ENCODE data around the gene ERC1. TPM values are rescaled to one million over a fixed set of nuclear protein-coding genes. Genes with fewer than 3 reads are reported as not detected.

Gene ERC1
- polyA plus RNA-seq, 1 donor from 2014 or later = 7.1 TPM

DNA sequence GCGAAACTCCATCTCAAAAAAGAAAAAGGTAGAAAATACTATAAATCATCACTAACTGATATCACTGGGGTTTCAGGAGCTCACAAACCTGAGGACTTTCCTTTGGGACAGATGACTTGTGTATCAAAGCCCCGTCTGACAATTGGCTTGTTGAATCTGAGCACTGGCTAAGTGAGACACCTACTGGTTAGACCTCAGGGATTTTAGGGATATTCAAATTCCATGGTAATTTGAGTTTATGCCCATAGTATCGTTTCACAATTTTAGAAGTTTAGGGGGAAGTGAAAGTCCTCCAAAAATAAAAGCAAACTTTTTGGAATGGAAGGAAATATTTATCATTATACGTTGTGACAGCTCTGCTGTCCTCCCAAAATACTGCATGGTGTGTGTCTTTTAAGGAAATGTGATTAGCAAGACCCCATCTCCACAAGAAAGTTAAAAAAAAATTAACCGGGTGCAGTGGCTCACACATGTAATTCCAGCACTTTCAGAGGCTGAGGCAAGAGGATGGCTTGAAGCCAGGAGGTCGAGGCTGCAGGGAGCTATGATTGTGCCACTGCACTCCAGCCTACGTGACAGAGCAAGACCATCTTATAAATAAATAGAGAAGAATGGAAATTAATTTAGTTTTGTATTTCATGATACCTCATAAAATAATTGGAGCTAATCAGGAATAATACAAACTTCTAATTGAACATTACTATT lies 554.1 kb downstream of the ERC1 start:
- no peak overlapping the region for H3K9ac ChIP-seq (ENCODE audit: low read length)
- H3K4me3 ChIP-seq (ENCODE audit: low read length) = no peak overlapping the region
- H3K27me3 ChIP-seq (ENCODE audit: insufficient read depth, low read depth, low read length) = no peaks in the 10 kb centered on the region
- no peak overlapping the region for H2AFZ ChIP-seq (ENCODE audit: low read depth, low read length)
- TF ChIP-seq, protein P1, sequence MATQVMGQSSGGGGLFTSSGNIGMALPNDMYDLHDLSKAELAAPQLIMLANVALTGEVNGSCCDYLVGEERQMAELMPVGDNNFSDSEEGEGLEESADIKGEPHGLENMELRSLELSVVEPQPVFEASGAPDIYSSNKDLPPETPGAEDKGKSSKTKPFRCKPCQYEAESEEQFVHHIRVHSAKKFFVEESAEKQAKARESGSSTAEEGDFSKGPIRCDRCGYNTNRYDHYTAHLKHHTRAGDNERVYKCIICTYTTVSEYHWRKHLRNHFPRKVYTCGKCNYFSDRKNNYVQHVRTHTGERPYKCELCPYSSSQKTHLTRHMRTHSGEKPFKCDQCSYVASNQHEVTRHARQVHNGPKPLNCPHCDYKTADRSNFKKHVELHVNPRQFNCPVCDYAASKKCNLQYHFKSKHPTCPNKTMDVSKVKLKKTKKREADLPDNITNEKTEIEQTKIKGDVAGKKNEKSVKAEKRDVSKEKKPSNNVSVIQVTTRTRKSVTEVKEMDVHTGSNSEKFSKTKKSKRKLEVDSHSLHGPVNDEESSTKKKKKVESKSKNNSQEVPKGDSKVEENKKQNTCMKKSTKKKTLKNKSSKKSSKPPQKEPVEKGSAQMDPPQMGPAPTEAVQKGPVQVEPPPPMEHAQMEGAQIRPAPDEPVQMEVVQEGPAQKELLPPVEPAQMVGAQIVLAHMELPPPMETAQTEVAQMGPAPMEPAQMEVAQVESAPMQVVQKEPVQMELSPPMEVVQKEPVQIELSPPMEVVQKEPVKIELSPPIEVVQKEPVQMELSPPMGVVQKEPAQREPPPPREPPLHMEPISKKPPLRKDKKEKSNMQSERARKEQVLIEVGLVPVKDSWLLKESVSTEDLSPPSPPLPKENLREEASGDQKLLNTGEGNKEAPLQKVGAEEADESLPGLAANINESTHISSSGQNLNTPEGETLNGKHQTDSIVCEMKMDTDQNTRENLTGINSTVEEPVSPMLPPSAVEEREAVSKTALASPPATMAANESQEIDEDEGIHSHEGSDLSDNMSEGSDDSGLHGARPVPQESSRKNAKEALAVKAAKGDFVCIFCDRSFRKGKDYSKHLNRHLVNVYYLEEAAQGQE (IDR thresholded peaks at IDR 0.05; ENCODE audit: borderline replicate concordance) = no peak
- TF ChIP-seq TAF1 (IDR thresholded peaks at IDR 0.05; ENCODE audit: low read depth) (no peak), EZH2 (IDR thresholded peaks at IDR 0.05; ENCODE audit: borderline replicate concordance, insufficient read depth, low read length, poor library complexity, severe bottlenecking) (no peak), RAD21 (conservative IDR thresholded peaks at IDR 0.05) (no peak), SMC3 (conservative IDR thresholded peaks at IDR 0.05; ENCODE audit: poor library complexity) (no peak), POLR2AphosphoS5 (IDR thresholded peaks at IDR 0.05) (no peak), MXI1 (conservative IDR thresholded peaks at IDR 0.05; ENCODE audit: poor library complexity, severe bottlenecking) (no peak), EP300 (conservative IDR thresholded peaks at IDR 0.05; ENCODE audit: poor library complexity, severe bottlenecking) (no peak)
- TF ChIP-seq, protein P2, sequence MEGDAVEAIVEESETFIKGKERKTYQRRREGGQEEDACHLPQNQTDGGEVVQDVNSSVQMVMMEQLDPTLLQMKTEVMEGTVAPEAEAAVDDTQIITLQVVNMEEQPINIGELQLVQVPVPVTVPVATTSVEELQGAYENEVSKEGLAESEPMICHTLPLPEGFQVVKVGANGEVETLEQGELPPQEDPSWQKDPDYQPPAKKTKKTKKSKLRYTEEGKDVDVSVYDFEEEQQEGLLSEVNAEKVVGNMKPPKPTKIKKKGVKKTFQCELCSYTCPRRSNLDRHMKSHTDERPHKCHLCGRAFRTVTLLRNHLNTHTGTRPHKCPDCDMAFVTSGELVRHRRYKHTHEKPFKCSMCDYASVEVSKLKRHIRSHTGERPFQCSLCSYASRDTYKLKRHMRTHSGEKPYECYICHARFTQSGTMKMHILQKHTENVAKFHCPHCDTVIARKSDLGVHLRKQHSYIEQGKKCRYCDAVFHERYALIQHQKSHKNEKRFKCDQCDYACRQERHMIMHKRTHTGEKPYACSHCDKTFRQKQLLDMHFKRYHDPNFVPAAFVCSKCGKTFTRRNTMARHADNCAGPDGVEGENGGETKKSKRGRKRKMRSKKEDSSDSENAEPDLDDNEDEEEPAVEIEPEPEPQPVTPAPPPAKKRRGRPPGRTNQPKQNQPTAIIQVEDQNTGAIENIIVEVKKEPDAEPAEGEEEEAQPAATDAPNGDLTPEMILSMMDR (IDR thresholded peaks at IDR 0.05; ENCODE audit: poor library complexity, severe bottlenecking) = no peak
- H3K79me2 ChIP-seq (replicated peaks; ENCODE audit: insufficient read depth, low read length) = peaks cover 91% of the 10 kb centered on the region
- H3K4me2 ChIP-seq (ENCODE audit: low read length) = no peak overlapping the region
- no peaks in the 10 kb centered on the region for H3K9me2 ChIP-seq (ENCODE audit: insufficient read depth, low read length)
- no peaks in the 10 kb centered on the region for H4K20me1 ChIP-seq (ENCODE audit: insufficient read depth)
- no peak overlapping the region for H3K27ac ChIP-seq (ENCODE audit: low read length)
- H3K36me3 ChIP-seq (ENCODE audit: insufficient read depth, low read length) = no peaks in the 10 kb centered on the region
- peaks cover 7% of the 10 kb centered on the region for H3K9me3 ChIP-seq (ENCODE audit: low read length)
- H3F3A ChIP-seq (ENCODE audit: insufficient read depth, low read length, poor library complexity, severe bottlenecking) = no peaks in the 10 kb centered on the region

Other genes starting within 250 kb of the ERC1 start
- 25.9 and 35.5 TPM in 2 replicates for gene WNK1, start 238.6 kb upstream of the ERC1 start, polyA plus RNA-seq
- gene RAD52, start 41.5 kb upstream of the ERC1 start, polyA plus RNA-seq = 25.5 and 26.9 TPM in 2 replicates

All from neural cell (in vitro differentiated cells).